HL-60 (cell line): Measurements from ENCODE around the gene PHLDB2.

ENCODE experiments used
- CTCF ChIP-seq: IDR thresholded peaks from one replicate; pipeline ENCODE4 v1.5.1; 2011; ENCODE audit warnings: low read length, control low read depth, inconsistent platforms; ENCODE audit not compliant: insufficient read depth
- GABPA ChIP-seq: IDR thresholded peaks from 2 replicates; pipeline ENCODE4 v1.6.1; 2012; ENCODE audit warnings: low read depth
- POLR2AphosphoS5 ChIP-seq: IDR thresholded peaks from 2 replicates; pipeline ENCODE4 v1.6.1; 2012; ENCODE audit warnings: low read depth
- REST ChIP-seq: IDR thresholded peaks from 2 replicates; pipeline ENCODE4 v1.6.1; 2012; ENCODE audit warnings: low read depth; ENCODE audit not compliant: insufficient replicate concordance
- SPI1 ChIP-seq: IDR thresholded peaks from 2 replicates; pipeline ENCODE4 v1.6.1; 2012; ENCODE audit warnings: low read depth, mild to moderate bottlenecking, borderline replicate concordance

GRCh38 chr3:111913163-111913763 lies 54.2 kb downstream of the PHLDB2 start:
- TF ChIP-seq CTCF, result no peak
- TF ChIP-seq GABPA, result no peak
- no peak for TF ChIP-seq REST
- TF ChIP-seq SPI1, result no peak
- no peak for TF ChIP-seq POLR2AphosphoS5
